ENCODE data around the gene STS.
A peak's percentile ranks its signal among the peaks of the same experiment; 100 is the strongest.
"Not testable (repeated sequence)": the region's sequence is repeated elsewhere in the genome, so short reads cannot be mapped to it uniquely, and the experiment has no call there.

STS gene

DNA sequence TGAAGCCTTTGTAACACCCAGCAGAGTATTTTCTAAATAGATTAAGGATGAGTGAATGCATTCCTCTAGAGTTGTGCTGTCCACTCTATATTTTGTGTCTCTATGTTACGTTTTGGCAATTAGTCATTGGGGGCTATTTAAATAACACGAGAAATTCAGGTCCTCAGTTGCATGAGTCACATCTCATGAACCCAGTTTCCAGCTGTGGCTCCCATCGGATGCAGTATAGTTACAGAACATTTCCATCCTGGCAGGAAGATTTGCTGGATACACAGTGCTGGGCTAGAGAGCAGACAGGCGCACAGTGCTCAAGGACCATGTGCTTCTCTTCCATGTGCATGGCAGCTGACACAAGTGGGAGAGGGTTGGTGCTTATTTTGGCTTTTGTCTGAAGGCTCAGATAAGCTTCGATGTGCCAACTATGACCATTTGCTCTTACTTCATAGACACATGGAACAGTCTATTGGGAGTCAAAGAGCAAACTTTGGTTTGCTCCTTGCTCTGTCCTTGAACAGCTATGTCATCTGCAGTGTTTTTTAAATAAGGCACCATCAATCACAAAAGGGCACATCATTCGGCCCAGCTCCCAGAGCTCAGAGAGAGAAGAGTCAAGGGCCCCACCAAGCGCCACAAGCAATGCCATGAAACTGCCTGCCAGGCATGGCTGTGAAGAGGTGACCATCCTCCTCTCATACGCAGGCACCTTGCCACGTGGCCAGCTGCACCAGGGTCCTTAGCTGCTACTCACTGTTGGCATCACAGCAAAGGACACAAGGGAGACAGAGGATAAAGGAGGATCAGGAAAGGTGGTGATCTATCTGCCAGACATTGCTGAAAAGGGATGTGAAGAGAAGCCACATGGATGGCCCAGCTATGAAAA lies 8.1 kb upstream of the STS start:
- DNase-seq (ENCODE audit: low read depth) = no peak

DNA sequence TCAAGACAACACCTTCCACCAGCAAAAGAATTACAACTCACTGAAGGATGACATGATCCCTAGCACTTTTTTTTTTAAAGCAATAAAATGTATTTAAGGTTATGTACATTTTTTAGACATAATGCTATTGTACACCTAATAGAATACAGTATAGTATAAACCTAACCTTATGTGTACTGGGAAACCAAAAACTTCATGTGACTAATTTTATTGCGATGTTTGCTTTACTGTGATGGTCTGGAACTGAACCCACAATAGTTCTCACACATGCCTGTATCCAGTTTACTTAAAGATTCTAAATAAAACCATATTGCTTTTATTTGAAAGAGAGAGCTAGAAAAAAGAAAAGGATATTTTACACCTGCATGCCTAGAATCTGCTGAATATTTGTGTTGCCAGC lies 4.4 kb upstream of the STS start:
- DNase-seq (ENCODE audit: low read depth) = no peak

- DNase-seq (ENCODE audit: low read depth) = no peak
Observed at GRCh38 chrX:7143941-7144525, 3.5 kb upstream of the STS start.

DNA sequence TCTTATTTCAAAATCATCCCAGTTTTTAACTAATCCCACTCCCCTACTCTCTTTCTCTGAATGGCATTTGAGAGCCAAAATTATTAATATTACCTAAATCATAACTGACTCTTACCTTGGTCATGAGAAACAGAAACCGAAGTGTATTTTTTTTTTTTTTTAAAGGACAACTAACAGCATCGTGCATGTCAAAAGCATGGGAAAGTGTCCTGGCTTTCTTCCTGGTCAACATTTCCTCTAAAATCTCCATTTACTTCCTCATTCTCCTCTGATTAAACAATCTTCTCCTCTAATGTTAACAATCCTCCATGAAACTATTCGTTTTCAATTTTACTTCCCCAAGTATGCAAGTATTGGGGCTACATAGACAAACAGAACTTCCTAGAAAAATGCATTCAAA lies 2.1 kb upstream of the STS start:
- no peak for DNase-seq (ENCODE audit: low read depth)

DNA sequence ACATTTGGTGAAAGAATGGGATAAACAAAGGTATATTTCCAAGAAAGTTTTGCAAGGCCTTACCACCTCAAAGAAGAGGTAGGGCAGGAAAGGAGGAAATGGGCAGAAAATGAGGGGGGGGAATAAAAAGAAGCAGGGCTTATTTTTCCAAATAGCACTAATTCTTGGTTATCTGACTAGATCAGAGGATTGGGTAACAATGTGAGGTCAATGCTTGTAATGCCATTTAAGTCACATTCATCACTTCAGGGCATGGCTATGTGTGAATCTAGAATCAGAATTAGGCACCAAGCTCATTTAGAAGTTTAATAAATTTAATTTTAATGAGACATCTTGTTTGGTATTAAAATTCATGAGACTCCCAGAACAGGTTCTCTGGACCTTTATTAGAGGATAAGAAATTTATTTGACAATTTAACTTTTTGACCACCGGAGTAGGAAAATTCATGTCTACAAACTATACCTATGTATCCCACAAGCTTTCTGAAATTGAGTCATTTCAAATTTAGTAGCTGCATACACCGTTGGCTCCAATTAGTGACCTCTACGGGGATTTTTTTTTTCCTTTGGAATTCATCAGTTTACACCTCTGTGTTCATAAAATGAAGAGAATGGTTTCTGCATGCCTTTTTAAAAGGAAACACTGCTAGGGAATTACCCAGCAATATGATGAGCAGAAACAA lies 1.4 kb upstream of the STS start:
- DNase-seq (ENCODE audit: low read depth) = no peak

- DNase-seq (ENCODE audit: low read depth) = no peak
Observed at GRCh38 chrX:7146703-7147412, 654 bp upstream of the STS start.

DNA sequence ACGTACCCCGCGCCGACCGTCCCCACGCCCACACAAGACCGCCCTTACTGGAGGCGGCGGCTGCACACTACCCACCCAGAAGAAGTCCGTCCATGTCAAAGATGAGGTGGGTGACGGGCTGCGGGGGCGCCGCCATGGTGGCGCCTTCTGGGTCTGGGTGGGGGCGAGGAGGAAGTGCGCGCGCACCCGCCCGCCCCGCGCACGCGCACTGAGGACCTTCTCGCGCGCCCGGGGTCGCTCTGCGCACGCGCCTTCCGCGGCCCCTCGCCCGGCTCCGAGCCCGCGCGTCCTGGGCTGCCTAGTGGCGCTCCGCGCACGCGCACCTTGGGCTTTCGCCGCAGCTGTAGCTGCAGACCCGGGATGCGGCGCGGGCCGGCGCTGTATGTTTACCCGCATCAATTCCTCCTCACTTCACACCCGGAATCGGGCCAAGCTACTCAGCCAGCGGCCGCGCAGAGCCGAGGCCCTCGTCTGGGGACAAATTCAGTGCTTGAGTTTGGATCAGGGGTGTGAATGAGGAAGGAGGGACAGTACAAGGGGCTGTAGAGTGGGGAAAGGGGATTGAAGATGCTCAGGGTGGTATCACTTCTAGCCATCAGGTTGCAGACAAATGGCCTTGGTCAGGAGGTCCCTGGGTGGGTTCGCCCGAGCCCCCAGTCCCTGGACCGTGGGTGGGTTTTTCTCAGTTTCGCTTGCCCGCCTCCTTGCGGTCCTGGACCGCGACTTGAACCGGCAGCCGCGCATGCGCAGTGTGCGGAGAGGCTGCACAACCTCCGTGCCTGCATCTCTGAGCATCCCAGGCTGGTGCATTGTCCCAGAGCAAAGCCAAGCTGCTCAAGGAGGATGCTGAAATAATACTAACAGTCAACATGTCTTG lies 704 bp downstream of the STS start, which contains the start of gene PUDP:
Gene PUDP, minus strand, starts transcription at position 176 of the 877 bp plus-strand sequence. Its CDS starts 40 bp downstream, at position 136.
- DNase-seq (ENCODE audit: low read depth) = peak; percentile 86

GRCh38 chrX:7149411-7149810 lies 1.9 kb downstream of the STS start:
- DNase-seq (ENCODE audit: low read depth) = no peak

DNA sequence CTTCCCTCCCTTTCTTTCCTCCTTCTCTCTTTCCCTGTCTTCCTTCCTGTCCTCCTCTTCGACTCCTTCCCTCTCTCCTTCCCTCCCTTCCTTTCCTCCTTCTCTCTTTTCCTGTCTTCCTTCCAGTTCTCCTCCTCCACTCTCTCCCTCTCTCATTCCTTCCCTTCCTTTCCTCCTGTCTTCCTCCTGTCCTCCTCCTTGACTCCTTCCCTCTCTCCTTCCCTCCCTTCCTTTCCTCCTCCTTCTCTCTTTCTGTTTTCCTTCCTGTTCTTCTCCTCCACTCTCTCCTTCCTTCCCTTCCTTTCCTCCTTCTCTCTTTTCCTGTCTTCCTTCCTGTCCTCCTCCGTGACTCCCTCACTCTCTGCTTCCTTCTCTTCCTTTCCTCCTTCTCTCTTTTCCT lies 5.7 kb downstream of the STS start:
- DNase-seq (ENCODE audit: low read depth) = no peak

DNA sequence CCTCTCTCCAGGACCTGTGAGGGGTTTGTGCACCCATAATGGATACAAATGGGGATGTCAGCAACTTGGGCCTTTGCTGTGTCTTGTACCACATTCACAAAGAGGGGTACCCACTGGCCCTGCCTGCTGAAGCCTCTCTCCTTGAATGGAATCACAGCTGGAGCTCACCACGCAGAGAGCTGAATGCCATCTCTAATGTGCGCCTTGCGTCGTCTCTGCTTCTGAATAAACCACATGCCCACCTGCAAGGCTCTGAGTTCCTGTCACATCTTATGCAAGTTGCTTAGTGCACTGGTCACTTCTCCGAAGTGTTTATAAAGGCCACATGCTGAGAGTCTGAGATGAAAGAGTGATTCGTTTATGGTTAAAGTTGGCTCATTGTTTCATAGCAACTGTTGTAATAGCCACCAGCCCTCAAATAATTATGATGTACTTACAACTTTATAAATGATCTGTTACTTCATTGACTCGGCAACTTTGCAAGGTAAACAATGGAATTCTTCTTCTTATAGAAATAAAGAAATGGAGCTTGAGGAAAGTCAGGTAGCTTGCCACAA lies 6.6 kb downstream of the STS start:
- DNase-seq (ENCODE audit: low read depth) = no peak

GRCh38 chrX:7155163-7155562 lies 7.7 kb downstream of the STS start:
- no peak for DNase-seq (ENCODE audit: low read depth)

GRCh38 chrX:7156879-7157278 lies 9.4 kb downstream of the STS start:
- no peak for DNase-seq (ENCODE audit: low read depth)

DNA sequence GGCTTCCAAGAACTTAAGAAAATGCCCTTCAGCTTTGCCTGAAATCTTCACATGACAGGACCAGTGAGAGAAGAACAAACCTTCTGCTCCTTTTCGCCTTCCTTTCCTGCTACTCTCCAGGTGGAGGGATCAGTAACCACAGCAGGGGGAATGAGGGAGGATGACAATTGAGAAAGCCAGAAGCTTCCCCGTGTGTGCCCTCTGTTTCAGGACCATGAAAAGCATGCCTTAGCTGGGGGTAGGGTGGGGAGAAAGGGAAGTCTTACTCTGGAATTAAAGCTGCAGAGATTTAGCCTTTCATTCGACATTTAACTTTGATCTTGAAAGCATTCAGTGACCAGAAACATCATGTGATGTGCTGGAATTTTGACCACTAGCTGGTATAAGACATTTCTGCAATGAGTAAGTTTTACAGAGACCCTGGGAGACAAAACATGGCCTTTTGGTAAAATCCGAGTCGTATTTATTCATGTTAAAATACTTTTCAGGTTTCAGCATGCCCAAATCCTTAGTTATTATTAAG lies 11.0 kb downstream of the STS start:
- no peak for DNase-seq (ENCODE audit: low read depth)

DNA sequence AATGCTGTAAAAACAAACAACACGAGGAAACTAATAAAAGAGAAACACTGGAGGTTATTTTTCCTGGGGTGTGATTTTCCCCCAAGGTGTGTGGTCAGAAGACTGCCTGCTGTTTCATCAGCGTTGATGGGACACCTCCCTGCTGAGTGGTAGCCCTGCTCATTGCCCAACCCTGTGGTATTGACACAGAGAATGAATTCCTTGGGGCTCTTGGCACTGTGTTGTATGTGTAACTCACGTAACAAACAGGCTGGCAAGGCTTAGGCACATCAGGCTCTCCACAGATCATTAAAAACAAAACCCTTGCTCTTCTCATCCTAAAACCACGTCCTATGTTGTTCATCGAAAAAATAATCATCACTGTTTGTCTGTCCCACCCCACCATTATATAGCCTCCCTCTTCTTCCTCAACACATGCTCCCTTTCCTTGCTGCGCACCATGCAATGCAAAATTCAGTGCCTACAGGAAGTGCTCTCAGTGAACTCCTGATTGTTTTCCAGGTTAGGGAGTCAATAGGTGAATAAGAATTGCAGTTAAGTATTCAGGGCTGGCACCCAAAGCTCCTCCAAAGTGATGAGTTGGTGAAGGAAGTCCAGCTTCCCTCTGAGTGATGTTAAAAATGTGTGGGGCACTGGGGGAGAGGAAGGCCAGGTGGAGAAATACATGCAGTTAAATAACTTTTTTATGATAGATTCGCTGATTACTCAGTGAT lies 11.8 kb downstream of the STS start:
- no peak for DNase-seq (ENCODE audit: low read depth)

- no peak for DNase-seq (ENCODE audit: low read depth)
Observed at GRCh38 chrX:7163146-7163677, 15.7 kb downstream of the STS start.

GRCh38 chrX:7164174-7164573 lies 16.7 kb downstream of the STS start:
- no peak for DNase-seq (ENCODE audit: low read depth)

DNA sequence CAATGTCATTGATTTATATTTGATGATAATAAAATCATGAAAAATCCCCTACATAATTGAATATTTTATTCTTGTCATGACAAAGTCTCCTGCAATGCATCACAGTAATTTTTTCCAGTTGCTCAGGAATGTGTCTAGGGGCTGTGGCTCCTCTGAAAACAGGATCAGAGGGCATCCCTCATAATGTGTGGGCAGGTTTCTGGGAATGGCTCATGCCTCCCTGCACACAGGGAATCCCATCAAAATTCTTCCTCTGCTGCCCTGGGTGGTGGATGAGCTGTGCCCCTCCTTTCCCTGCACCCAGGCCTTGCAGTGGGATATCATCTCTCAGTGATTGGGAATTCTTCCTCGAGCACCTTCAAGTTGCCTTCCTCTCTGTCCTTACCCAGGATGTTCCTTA lies 20.9 kb downstream of the STS start:
- no peak for DNase-seq (ENCODE audit: low read depth)

- DNase-seq (ENCODE audit: low read depth) = no peak
Observed at GRCh38 chrX:7169627-7170026, 22.1 kb downstream of the STS start.

GRCh38 chrX:7170898-7171297 lies 23.4 kb downstream of the STS start:
- DNase-seq (ENCODE audit: low read depth) = peak; percentile 7

GRCh38 chrX:7178859-7179258 lies 31.3 kb downstream of the STS start:
- DNase-seq (ENCODE audit: low read depth) = not testable (repeated sequence)

All from T follicular helper cell (primary cell).